Adrenal gland (tissue), 12 donors: ENCODE measurements around the gene C1QTNF2. TPM values are rescaled to one million over a fixed set of nuclear protein-coding genes. Genes with fewer than 3 reads are reported as not detected.
A peak's percentile ranks its signal among the peaks of the same experiment; 100 is the strongest.

ENCODE experiments used
- DNase-seq, 7 donors: peaks; one replicate each; pipeline ENCODE4 v3.0.0-alpha.2; 2019 to 2020
- H3K27ac ChIP-seq, 5 donors: fragments of 200-600 bp; sonication (generic) in 4 of 5; 1 replicate in 3 of 5; 2 replicates in 2 of 5; pipeline versions ENCODE4 v1.5.1 to v1.8.0; 2016 to 2020; ENCODE audit warnings: mild to moderate bottlenecking in 1 of 5
- H3K27me3 ChIP-seq: fragments of 200-600 bp; 2 replicates; pipeline ENCODE4 v1.8.0; 2021
- H3K36me3 ChIP-seq, 2 donors: fragments of 200-600 bp; replicated peaks in 1 of 2; 1 replicate in 1 of 2; 2 replicates in 1 of 2; pipeline versions ENCODE4 v1.5.1 to v1.8.0; 2018 to 2022
- H3K4me1 ChIP-seq, 2 donors: fragments of 200-600 bp; replicated peaks in 1 of 2; 1 replicate in 1 of 2; 2 replicates in 1 of 2; pipeline versions ENCODE4 v1.5.1 to v1.8.0; 2018 to 2021
- H3K4me3 ChIP-seq, 4 donors: fragments of 200-600 bp; sonication (generic) in 3 of 4; one replicate each; pipeline ENCODE4 v1.5.1; 2016 to 2018
- H3K9me3 ChIP-seq, 3 donors: fragments of 200-600 bp; sonication (generic) in 1 of 3; replicated peaks in 1 of 3; 1 replicate in 2 of 3; 2 replicates in 1 of 3; pipeline versions ENCODE4 v1.5.1 to v1.8.0; 2016 to 2021
- POLR2A ChIP-seq, 2 donors: fragments of 450-650 bp; IDR thresholded peaks; one replicate each; pipeline ENCODE4 v1.6.1; 2017; ENCODE audit warnings: antibody characterized with exemption in 2 of 2, mild to moderate bottlenecking in 2 of 2, moderate library complexity in 1 of 2
- WGBS, 4 donors: extraction: QIAGEN DNeasy Blood & Tissue Kit in 2 of 4; methylation state at CpG; one replicate each; pipeline versions ENCODE4 v1.1.5 to v1.1.7; 2013 to 2017; 5-methylcytosine and 5-hydroxymethylcytosine counted together
- intact Hi-C, 2 donors: fragments of 100-400 bp; cut with DNase I; formaldehyde crosslinking; loops; one replicate each; pipeline versions ENCODE4 v1.14.1 to v1.15.0; 2022 to 2023
- polyA plus RNA-seq, 3 donors: library from polyadenylated mRNA; stranded (reverse); fragments of 200-250 nt in 2 of 3; fragments of 350-450 nt in 1 of 3; fragmentation: Illumina TruSeq in 1 of 3; extraction: RNeasy Lipid Tissue Mini Kit (QIAGEN cat#74804) in 1 of 3; gene quantifications; one replicate each; pipeline ENCODE4 v1.2.3, GENCODE V29; 2013 to 2014
- total RNA-seq, 9 donors: library from RNA; depleted of rRNA in 4 of 9; stranded (reverse); fragments of >200 nt in 4 of 9; fragments of 120-200 nt in 1 of 9; fragmentation: NEBNext Ultra II Directional in 1 of 9; extraction: Animal tissue kit (Norgen Biotek cat#: 25700) in 1 of 9; gene quantifications; one replicate each; pipeline versions ENCODE4 v1.1.0 to v1.2.4, GENCODE V29; 2013 to 2023
- TF ChIP-seq, protein P1 (sequence below), 6 experiments: fragments of 450-650 bp in 4 of 6; fragments of 200-600 bp in 2 of 6; sonication (generic) in 1 of 6; IDR thresholded peaks; 1 replicate in 5 of 6; 2 replicates in 1 of 6; pipeline versions ENCODE4 v1.5.1 to v1.8.0; 2016 to 2021; ENCODE audit warnings: antibody characterized with exemption in 6 of 6, mild to moderate bottlenecking in 2 of 6, moderate library complexity in 1 of 6
- donor health status: healthy with polysubstance abuse.
- donor health status: Bipolar disorder and iron deficiency.
- donor health status: DM: yes; HTN: yes; CAD: no.
- donor health status: DM: no; HTN: no; CAD: no.
- donor health status: DM: no; HTN: no; CAD: no.
- donor health status: DM: yes; HTN: yes; CAD: no.

C1QTNF2 gene
- total and polyA plus RNA-seq, 12 donors = 0.11 to 2.1 (median 0.53) TPM; not detected in 1

DNA sequence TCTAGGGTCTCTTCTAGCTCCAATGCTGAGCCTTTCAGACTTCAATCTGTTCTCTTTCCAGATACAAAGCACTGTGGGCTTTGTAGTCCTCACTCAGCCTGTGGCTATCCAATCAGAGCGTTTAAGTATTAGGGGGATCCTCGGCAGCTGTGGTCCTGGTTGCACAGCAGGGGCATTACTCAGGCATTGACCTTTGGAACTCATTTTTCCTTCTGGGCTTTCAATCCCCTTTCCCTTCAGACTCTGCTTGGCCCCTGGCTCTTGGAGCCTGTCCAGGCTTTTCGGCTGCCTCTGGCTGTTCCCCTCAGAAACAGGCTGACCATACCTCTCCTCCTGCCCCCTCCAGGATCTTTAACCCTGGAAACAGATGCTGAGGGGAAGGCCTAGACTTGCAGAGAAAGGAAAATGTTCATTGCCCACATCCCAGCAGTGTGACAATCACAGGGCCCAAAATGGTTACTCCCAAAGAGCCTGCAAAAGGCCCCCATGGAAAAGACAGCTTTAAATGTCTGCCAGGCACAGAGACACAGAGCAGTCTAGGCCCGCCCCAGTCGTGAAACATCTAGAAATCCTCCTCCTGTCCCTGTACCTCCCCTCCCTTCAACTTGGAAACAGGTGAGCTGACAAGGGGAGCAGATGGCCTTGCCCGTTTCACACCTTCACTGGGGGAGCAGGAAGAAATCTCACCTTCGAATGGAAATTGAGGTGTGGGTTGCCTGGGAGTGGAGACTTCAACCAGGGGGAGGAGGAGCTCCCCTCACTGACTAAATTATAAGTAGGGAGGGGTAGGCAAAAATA lies 13.7 kb downstream of the C1QTNF2 start:
- Histone ChIP-seq H3K27ac (peak overlapping the region in 1 of 5 donors; percentile 2), H3K4me1 (peaks cover 0 to 7% of the 10 kb centered on the region in 2 donors), H3K36me3 (no peaks in the 10 kb centered on the region), H3K27me3 (no peaks in the 10 kb centered on the region), H3K4me3 (no peak overlapping the region), H3K9me3 (no peaks in the 10 kb centered on the region)
- TF ChIP-seq, protein P1, sequence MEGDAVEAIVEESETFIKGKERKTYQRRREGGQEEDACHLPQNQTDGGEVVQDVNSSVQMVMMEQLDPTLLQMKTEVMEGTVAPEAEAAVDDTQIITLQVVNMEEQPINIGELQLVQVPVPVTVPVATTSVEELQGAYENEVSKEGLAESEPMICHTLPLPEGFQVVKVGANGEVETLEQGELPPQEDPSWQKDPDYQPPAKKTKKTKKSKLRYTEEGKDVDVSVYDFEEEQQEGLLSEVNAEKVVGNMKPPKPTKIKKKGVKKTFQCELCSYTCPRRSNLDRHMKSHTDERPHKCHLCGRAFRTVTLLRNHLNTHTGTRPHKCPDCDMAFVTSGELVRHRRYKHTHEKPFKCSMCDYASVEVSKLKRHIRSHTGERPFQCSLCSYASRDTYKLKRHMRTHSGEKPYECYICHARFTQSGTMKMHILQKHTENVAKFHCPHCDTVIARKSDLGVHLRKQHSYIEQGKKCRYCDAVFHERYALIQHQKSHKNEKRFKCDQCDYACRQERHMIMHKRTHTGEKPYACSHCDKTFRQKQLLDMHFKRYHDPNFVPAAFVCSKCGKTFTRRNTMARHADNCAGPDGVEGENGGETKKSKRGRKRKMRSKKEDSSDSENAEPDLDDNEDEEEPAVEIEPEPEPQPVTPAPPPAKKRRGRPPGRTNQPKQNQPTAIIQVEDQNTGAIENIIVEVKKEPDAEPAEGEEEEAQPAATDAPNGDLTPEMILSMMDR (IDR thresholded peaks at IDR 0.05) = no peak
- no peak for TF ChIP-seq POLR2A (IDR thresholded peaks at IDR 0.05)
- DNase-seq = no peak
- intact Hi-C loops = no loop called here
- WGBS, 4 donors = 68 to 87% (median 74%) methylated on average over 7 of the region's 7 CpGs

DNA sequence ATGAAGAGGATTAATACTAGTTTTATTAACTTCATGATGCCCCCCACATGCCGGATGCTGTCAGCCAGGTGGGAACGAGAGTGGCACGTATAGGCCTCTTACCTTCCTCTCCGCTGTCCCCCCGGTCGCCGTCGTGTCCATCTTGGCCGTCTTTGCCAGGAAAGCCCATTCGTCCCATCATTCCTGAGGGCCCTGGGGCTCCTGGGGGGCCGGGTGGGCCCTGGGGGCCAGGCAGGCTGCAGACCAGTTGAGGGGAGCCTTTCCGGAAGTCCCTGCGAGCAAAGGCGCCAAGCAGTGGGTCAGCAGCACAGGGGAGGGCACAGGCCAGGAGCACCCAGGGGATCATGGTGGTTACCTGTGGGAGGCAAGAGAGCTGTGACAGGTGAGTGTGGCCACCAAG lies 15.8 kb downstream of the C1QTNF2 start:
- intact Hi-C loops = no loop called here
- Histone ChIP-seq H3K4me1 (peaks cover 0 to 7% of the 10 kb centered on the region in 2 donors), H3K36me3 (no peaks in the 10 kb centered on the region), H3K27me3 (no peaks in the 10 kb centered on the region), H3K9me3 (no peaks in the 10 kb centered on the region), H3K27ac (no peak overlapping the region), H3K4me3 (no peak overlapping the region)
- WGBS, 4 donors = 90 to 95% (median 92%) methylated on average over 11 to 14 of the region's 14 CpGs
- TF ChIP-seq, protein P1 (IDR thresholded peaks at IDR 0.05) = no peak
- TF ChIP-seq POLR2A (IDR thresholded peaks at IDR 0.05) = no peak
- no peak for DNase-seq

DNA sequence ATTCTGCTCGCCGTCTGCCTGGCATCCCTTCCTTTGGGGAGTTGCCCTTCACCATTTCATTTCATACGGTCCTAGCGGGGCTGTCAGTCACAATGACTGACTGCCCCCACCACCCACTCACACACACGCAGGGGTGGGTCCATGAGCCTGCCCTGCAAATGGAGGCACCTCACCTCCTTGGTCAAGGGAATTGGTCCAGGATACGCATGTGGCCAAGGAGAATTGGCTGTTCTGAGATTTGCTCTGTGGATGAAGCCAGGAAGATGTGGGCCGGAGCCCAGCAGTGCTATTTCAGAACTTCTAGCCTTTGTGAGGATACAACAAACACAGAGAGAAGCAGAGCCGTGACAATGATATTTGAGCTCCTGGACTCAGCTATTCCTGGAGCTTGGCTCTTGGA lies 17.0 kb downstream of the C1QTNF2 start:
- H3K4me3 ChIP-seq = no peak overlapping the region
- 85 to 92% (median 89%) methylated on average over 8 of the region's 8 CpGs for WGBS, 4 donors
- no peaks in the 10 kb centered on the region for H3K27me3 ChIP-seq
- no peak for TF ChIP-seq POLR2A (IDR thresholded peaks at IDR 0.05)
- TF ChIP-seq, protein P1 (IDR thresholded peaks at IDR 0.05) = no peak
- H3K4me1 ChIP-seq = peaks cover 0 to 7% of the 10 kb centered on the region in 2 donors
- no peak for DNase-seq
- no peaks in the 10 kb centered on the region for H3K36me3 ChIP-seq
- intact Hi-C loops = no loop called here
- no peaks in the 10 kb centered on the region for H3K9me3 ChIP-seq
- no peak overlapping the region for H3K27ac ChIP-seq

DNA sequence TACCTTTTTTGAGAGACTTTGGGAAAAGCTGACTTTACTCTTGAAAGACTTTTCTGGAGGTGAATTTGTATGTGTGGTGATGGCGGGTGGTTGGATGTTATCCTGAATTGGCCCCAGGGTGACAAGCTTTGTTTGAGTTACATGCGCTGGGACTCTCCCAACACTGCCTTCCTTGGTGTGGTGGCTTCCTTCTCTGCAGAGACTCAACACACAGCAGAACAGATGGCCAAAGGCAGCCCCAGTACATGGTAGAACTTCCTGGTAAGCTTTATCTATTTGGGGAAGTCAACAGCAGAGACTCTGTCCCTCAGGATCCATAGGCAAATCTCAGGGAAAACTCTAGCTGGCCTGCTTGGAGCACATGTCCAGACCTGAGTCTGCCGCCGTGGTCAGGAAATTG lies 18.1 kb downstream of the C1QTNF2 start:
- H3K4me1 ChIP-seq = peaks cover 0 to under 1% of the 10 kb centered on the region in 2 donors
- no peak for DNase-seq
- no peak for TF ChIP-seq POLR2A (IDR thresholded peaks at IDR 0.05)
- TF ChIP-seq, protein P1 (IDR thresholded peaks at IDR 0.05) = no peak
- intact Hi-C loops = no loop called here
- no peaks in the 10 kb centered on the region for H3K9me3 ChIP-seq
- H3K4me3 ChIP-seq = no peak overlapping the region
- H3K36me3 ChIP-seq = no peaks in the 10 kb centered on the region
- H3K27me3 ChIP-seq = no peaks in the 10 kb centered on the region
- H3K27ac ChIP-seq = no peak overlapping the region
- WGBS, 4 donors = 94 to 100% (median 98%) methylated on average over 2 to 4 of the region's 4 CpGs
